A549 (cell line): ENCODE results near the gene SPATS2.

Experiments used
- CTCF ChIP-seq: fragments of >200 bp; sonication (Bioruptor Twin); formaldehyde crosslinking; IDR thresholded peaks from 3 replicates; pipeline ENCODE4 v1.5.1; 2016
- HDAC2 ChIP-seq: fragments of 200-600 bp; sonication (generic); IDR thresholded peaks from 2 replicates; pipeline ENCODE4 v1.6.1; 2016
- MAFK ChIP-seq: fragments of 450-650 bp; IDR thresholded peaks from 2 replicates; pipeline ENCODE4 v1.6.1; 2014; ENCODE audit not compliant: partially characterized antibody
- PHF8 ChIP-seq: fragments of 200-600 bp; sonication (generic); IDR thresholded peaks from 2 replicates; pipeline ENCODE4 v1.6.1; 2016; ENCODE audit warnings: low read depth, mild to moderate bottlenecking, antibody characterized with exemption, moderate library complexity, borderline replicate concordance
- POLR2A ChIP-seq: IDR thresholded peaks from 2 replicates; pipeline ENCODE4 v1.6.1; 2012; ENCODE audit warnings: mild to moderate bottlenecking, low read length
- TP53 ChIP-seq: fragments of 250-450 bp; sonication (Bioruptor Pico); IDR thresholded peaks from 2 replicates; pipeline ENCODE4 v1.5.0; 2021; ENCODE audit warnings: mild to moderate bottlenecking, moderate library complexity
- ZNF302 ChIP-seq: fragments of 250-450 bp; sonication (Bioruptor Pico); IDR thresholded peaks from 2 replicates; pipeline ENCODE4 v1.9.0; 2021; ENCODE audit warnings: inconsistent platforms, mild to moderate bottlenecking, moderate library complexity

GRCh38 chr12:49334226-49334625, 33.0 kb upstream of the SPATS2 start:
- TF ChIP-seq MAFK = no peak
- no peak for TF ChIP-seq HDAC2
- TF ChIP-seq CTCF = no peak
- no peak for TF ChIP-seq TP53 (CRISPR knock-in tag)
- TF ChIP-seq PHF8 = no peak
- no peak for TF ChIP-seq ZNF302 (CRISPR knock-in tag)
- TF ChIP-seq POLR2A = no peak
